ENCODE measurements around the gene TAS2R20. TPM values are rescaled to one million over a fixed set of nuclear protein-coding genes. Genes with fewer than 3 reads are reported as not detected.
"Not testable (repeated sequence)": the region's sequence is repeated elsewhere in the genome, so short reads cannot be mapped to it uniquely, and the experiment has no call there.

Gene TAS2R20, protein sequence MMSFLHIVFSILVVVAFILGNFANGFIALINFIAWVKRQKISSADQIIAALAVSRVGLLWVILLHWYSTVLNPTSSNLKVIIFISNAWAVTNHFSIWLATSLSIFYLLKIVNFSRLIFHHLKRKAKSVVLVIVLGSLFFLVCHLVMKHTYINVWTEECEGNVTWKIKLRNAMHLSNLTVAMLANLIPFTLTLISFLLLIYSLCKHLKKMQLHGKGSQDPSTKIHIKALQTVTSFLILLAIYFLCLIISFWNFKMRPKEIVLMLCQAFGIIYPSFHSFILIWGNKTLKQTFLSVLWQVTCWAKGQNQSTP
- 1 to 10 TPM in 1 of 4 donors, under 1 TPM in 3; 0.34 to 1.4 (median 0.66) TPM for total RNA-seq

DNA sequence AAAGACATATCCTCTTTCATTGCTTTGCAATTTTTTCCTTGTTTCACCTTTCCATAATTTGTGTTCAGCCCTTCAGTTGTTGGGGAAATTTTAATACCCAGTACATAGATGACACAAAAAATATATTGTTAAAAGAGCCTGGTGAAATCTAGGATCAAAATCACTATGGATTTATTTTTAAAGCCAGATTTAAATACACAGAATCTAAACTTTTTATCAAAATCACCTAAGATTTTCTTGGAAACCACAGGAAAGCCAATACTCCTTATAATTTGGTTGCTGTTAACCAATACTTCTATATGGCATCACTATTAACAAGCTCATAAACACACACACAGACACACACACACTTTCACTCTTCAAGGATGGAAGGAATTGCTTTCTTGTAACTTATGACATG, at the start of gene TAS2R20:
Gene TAS2R20, minus strand, starts transcription at position 101 of the 400 bp plus-strand sequence. CDS start 429 bp downstream, outside the sequence.
- DNase-seq (ENCODE audit: low spot score in 2 of 2): no peak
- H3K4me3 ChIP-seq (ENCODE audit: low read depth, poor library complexity, severe bottlenecking): no peak within 1 kb of the TSS
- TF ChIP-seq, protein P1, sequence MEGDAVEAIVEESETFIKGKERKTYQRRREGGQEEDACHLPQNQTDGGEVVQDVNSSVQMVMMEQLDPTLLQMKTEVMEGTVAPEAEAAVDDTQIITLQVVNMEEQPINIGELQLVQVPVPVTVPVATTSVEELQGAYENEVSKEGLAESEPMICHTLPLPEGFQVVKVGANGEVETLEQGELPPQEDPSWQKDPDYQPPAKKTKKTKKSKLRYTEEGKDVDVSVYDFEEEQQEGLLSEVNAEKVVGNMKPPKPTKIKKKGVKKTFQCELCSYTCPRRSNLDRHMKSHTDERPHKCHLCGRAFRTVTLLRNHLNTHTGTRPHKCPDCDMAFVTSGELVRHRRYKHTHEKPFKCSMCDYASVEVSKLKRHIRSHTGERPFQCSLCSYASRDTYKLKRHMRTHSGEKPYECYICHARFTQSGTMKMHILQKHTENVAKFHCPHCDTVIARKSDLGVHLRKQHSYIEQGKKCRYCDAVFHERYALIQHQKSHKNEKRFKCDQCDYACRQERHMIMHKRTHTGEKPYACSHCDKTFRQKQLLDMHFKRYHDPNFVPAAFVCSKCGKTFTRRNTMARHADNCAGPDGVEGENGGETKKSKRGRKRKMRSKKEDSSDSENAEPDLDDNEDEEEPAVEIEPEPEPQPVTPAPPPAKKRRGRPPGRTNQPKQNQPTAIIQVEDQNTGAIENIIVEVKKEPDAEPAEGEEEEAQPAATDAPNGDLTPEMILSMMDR (IDR thresholded peaks at IDR 0.05): no peak
- TF ChIP-seq POLR2A (IDR thresholded peaks at IDR 0.05): no peak
- intact Hi-C loops (cut with DNase I; ENCODE audit: low total_unique reads): no loop called here

DNA sequence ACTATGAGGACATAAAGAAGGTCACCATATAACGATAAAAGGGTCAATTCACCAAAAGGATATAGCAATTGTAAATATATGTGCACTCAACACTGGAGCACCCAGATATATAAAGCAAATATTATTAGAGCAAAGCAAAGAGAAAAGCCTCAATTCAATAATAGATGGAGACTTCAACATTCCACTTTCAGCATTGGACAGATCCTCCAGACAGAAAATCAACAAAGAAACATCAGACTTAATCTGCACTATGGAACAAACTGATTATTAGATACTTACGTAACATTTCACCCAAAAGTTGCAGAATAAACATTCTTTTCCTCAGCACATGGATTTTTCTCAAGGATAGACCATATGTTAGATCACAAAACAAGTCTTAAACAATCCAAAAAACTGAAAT, 43.3 kb upstream of the TAS2R20 start:
- intact Hi-C loops (cut with DNase I; ENCODE audit: low total_unique reads); DNase-seq (ENCODE audit: low spot score in 2 of 2); H3K4me3 ChIP-seq (ENCODE audit: low read depth, poor library complexity, severe bottlenecking): not testable (repeated sequence)
- 96 to 97% methylated on average over 2 of the region's 2 CpGs for WGBS, 2 donors

DNA sequence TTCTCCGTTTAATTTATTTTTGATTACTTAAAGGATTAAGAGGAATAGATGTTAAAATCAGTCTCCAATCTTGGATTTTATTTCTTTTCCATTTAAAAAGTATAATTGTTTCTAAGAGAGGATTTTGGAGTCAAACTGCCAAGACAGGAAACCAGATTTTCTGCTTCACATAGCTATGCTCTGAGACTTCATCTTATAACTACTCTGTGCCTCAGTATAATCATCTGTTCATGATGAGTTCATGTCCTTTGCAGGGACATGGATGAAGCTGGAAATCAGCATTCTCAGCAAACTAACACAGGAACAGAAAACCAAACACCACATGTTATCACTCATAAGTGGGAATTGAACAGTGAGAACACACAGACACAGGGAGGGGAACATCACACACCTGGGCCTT, 42.1 kb upstream of the TAS2R20 start:
- no peak overlapping the region for H3K4me3 ChIP-seq (ENCODE audit: low read depth, poor library complexity, severe bottlenecking)
- intact Hi-C loops (cut with DNase I; ENCODE audit: low total_unique reads): no loop called here
- DNase-seq (ENCODE audit: low spot score in 2 of 2): no peak
- no peak for TF ChIP-seq POLR2A (IDR thresholded peaks at IDR 0.05)
- TF ChIP-seq, protein P1 (IDR thresholded peaks at IDR 0.05): no peak
- WGBS, 2 donors: 68 to 77% methylated on average over 1 of the region's 1 CpG

DNA sequence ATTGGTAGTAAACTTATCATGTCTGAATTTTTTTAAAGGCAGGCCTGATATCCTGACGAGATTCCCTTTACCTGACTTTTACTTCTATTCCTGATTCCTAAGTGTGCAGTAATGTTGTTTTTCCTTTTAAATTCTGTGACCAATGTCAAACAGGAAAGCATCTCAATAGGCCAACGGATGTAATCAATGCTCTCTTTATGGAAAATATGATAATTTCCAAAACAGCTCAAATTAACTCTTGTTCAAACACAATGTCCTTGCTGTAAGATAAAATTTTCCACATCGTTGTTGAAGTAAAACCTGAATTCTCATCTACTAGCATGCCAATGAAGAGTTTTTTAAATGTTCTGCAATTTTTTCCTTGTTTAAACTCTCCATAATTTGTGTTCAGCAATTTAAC, 41.1 kb upstream of the TAS2R20 start:
- 52 to 69% methylated on average over 3 of the region's 3 CpGs for WGBS, 2 donors
- TF ChIP-seq, protein P1 (IDR thresholded peaks at IDR 0.05): no peak
- TF ChIP-seq POLR2A (IDR thresholded peaks at IDR 0.05): no peak
- no peak overlapping the region for H3K4me3 ChIP-seq (ENCODE audit: low read depth, poor library complexity, severe bottlenecking)
- intact Hi-C loops (cut with DNase I; ENCODE audit: low total_unique reads): no loop called here
- no peak for DNase-seq (ENCODE audit: low spot score in 2 of 2)

DNA sequence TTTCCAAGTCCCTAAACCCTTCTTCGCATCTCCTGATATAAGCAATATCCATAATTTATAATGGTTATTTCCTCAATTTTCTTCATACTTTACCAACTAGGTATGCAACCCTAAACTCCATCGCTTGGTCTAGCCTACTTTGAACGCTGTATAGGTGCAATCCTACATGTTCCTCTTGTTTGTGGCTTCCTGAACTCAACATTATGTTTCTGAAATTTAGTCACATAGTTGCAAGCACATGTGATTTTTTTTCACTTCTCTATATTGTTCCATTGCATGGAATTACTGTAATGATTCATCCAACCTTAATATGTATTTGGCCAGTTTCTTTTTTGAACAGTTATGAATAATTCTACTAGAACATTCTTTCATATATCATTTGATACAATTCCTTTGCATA, 35.9 kb upstream of the TAS2R20 start:
- intact Hi-C loops (cut with DNase I; ENCODE audit: low total_unique reads): not testable (repeated sequence)

DNA sequence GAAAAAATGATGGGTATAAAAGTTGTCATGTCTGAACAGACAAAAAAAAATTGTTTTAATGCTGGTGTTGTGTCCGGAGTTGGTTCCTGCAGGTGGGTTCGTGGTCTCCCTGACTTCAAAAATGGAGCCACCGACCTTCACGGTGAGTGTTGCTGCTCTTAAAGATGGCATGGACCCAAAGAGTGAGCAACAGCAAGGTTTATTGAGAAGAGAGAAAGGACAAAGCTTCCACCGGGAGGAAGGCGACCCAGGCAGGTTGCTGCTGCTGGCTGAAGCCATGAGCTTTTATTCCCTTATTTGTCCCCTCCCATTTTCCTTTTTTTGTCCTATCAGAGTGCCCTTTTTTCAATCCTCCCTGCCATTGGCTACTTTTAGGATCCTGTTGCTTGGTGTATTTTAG, 33.2 kb upstream of the TAS2R20 start, which contains the start of gene TAS2R31:
Gene TAS2R31, minus strand, starts transcription at position 101 of the 400 bp plus-strand sequence. Its CDS starts 72 bp downstream, at position 29.
- H3K4me3 ChIP-seq (ENCODE audit: low read depth, poor library complexity, severe bottlenecking): no peak within 1 kb of the TSS
- no peak for TF ChIP-seq POLR2A (IDR thresholded peaks at IDR 0.05)
- TF ChIP-seq, protein P1 (IDR thresholded peaks at IDR 0.05): no peak
- intact Hi-C loops (cut with DNase I; ENCODE audit: low total_unique reads): no loop called here
- WGBS, 2 donors: 94 to 95% methylated on average over 6 of the region's 6 CpGs
- DNase-seq (ENCODE audit: low spot score in 2 of 2): no peak

More for the DNA sequence above, 35.9 kb upstream of the TAS2R20 start:
- H3K4me3 ChIP-seq (ENCODE audit: low read depth, poor library complexity, severe bottlenecking); DNase-seq (ENCODE audit: low spot score in 2 of 2): not testable (repeated sequence)
- 96 to 100% methylated on average over 1 of the region's 3 CpGs for WGBS, 2 donors

DNA sequence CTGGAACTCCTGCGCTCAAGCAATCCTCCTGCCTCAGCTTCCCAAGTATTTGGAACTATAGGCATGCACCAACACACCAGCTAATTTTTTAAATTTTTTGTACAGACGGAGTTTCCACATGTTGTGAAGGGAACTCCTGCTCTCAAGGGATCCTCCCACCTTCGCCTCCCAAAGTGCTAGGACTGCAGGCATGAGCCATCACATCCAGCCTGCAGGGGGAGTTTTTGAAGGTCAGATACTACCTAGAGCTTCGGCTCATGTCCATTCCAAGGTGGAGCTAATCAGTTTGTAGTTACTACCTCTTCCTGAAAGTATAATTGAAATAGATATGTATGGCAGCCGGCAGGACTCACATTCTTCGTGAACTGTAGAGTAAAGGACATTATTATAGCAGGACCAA, 28.0 kb upstream of the TAS2R20 start:
- no peak overlapping the region for H3K4me3 ChIP-seq (ENCODE audit: low read depth, poor library complexity, severe bottlenecking)
- 93 to 97% methylated on average over 6 of the region's 6 CpGs for WGBS, 2 donors
- DNase-seq (ENCODE audit: low spot score in 2 of 2): no peak
- intact Hi-C loops (cut with DNase I; ENCODE audit: low total_unique reads): no loop called here
- TF ChIP-seq, protein P1 (IDR thresholded peaks at IDR 0.05): no peak
- no peak for TF ChIP-seq POLR2A (IDR thresholded peaks at IDR 0.05)
